Smooth muscle cell of the brain vasculature (primary cell): ENCODE measurements around the gene CDK16.

Source experiments
- DNase-seq: peaks from one replicate; pipeline ENCODE4 v3.0.0-alpha.2; 2012; ENCODE audit warnings: low read depth, low spot score

Gene CDK16

GRCh38 chrX:47208108-47208507, 10.4 kb upstream of the CDK16 start:
- DNase-seq = no peak

DNA sequence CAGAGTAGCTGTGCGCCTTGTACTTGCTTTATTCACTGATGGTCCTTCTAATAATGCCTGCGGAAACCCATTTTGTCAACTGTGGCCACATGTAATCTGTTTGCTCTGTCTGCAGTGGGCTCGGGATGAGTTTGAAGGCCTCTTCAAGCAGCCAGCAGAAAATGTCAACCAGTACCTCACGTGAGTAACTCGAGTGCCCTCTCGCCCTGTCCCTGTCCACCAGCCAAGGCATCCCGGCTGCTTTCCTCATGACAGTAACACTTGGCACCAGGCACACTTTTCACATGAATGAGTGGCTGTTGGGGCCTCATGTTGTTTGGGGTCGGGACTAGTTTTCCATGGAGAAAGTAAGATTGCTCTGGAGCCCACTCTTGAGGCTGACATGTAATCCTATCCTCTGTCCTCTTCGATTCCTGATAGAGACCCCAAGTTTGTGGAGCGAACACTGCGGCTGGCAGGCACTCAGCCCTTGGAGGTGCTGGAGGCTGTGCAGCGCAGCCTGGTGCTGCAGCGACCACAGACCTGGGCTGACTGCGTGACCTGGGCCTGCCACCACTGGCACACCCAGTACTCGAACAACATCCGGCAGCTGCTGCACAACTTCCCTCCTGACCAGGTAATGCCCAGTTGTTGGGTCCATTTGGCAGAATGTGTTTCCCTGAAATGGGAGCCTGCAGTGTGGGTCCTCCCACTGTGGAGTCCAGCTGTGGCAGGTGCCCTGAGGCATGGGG, 8.8 kb upstream of the CDK16 start:
- no peak for DNase-seq

GRCh38 chrX:47210661-47211425, 7.6 kb upstream of the CDK16 start:
- DNase-seq = no peak

DNA sequence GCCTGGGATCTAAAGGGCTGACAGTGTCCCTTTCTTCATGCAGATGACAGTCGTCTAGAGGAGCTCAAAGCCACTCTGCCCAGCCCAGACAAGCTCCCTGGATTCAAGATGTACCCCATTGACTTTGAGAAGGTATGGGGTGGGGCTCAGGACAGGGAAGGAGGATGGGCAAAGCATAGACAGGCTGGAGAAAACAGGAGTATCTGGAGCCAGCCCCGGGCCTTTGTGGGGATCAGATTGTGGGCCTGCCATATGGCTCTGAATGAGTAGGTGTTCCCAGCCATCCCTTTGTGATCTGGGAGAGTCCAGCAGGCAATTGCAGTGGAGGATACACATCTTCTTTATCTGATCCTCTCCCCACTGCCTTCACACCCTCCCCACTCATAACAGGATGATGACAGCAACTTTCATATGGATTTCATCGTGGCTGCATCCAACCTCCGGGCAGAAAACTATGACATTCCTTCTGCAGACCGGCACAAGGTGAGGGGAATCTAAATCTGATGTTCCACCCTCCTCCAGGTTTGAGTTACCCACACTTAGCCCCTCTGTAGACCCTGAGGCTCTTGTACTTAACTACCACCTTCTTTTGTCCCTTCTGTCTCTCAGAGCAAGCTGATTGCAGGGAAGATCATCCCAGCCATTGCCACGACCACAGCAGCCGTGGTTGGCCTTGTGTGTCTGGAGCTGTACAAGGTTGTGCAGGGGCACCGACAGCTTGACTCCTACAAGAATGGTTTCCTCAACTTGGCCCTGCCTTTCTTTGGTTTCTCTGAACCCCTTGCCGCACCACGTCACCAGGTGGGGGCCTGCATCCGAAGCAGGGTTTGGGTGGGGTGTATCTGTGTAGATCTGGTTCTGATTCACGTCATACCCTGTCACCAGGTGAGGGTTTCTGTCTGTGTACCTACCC, 5.8 kb upstream of the CDK16 start:
- no peak for DNase-seq

GRCh38 chrX:47214435-47215077, 3.9 kb upstream of the CDK16 start:
- no peak for DNase-seq

DNA sequence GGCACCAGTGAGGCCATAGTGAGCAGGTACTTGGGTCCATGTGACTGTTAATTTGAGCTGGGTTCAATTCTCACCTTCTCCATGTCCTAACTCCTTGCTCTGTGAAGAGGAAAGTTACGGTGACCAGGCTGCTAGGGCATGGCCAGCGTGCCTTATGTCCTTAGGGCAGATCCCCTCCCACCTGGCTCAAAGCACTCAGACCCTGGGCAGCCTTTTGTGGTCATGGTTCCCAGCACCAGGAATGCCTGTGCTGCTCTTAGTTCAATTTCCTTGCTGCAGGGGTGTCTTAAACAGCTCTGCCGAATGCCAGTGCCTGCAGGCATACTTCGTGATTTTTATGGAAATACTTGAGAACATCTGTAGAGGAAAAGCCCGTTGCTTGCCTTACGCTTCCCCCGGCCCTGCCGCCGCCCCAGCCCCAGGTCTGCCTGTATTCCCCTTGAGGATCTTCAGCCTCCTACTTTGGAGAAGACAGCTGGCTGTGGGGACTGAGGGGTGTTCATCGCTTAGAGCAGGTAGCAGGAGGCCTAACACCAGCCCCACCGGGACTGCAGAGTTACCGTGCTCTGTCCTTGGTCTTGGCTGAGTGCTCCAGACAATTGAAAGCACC, 3.1 kb upstream of the CDK16 start:
- DNase-seq = no peak

- DNase-seq = no peak
Observed at GRCh38 chrX:47216393-47216925, 2.0 kb upstream of the CDK16 start.

DNA sequence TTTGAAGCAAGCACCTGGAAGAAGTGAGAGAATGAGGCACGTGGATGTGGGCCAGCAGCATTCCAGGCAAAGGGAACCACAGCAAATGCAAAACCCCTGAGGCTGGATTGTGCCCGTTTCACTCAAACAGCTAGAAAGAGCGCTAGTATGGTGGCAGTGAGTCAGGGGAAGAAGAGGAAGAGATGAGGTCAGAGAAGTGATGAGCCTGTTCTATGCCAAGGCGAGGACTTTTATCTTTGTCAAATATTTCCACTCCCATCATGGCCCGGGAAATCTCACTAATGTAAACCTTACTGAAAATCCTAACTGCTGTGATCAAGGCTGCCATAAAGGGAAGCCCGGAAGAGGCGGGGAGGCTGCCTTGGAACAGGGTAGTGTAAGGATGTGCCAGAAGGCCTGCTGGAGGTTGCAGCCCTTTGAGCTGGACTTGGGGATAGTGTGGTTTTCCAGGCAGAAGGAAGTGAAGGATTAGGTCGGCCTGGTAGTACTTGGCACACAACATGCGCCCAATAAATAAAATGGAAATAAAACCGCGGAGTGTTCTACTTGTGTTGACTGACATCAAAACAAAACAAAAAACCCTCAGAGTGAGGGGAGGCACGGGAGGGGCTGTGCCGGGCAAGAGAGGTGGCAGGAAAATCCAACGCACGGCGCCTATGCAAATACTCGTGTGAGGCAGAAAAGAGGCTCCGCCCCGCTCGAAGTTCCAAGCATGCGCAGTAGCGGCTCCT, 1.2 kb upstream of the CDK16 start:
- no peak for DNase-seq

DNA sequence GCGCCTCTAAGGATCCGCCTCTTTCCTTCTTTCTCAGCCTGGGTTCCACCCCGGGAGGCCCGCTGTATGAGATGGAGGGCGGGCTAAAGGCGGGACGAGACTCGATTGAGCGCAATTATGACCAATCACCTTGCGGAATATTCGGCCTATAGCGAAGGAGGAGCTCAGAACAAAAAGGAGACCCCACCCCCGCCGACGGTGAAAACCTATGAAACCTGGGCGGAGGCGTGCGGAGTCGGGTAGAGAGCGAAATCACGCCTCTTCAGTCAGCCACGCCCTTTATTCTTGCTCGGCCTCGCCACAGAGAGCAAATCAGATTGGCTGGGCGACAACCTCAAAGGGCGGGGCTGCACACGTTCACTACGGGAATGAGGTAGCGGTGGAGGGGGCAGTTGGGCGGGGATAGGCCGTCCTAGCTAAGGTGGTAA, 615 bp upstream of the CDK16 start:
- DNase-seq = peak; percentile 98

GRCh38 chrX:47218920-47219815, 687 bp downstream of the CDK16 start:
- DNase-seq = no peak

- no peak for DNase-seq
Observed at GRCh38 chrX:47221756-47222155, 3.3 kb downstream of the CDK16 start.

DNA sequence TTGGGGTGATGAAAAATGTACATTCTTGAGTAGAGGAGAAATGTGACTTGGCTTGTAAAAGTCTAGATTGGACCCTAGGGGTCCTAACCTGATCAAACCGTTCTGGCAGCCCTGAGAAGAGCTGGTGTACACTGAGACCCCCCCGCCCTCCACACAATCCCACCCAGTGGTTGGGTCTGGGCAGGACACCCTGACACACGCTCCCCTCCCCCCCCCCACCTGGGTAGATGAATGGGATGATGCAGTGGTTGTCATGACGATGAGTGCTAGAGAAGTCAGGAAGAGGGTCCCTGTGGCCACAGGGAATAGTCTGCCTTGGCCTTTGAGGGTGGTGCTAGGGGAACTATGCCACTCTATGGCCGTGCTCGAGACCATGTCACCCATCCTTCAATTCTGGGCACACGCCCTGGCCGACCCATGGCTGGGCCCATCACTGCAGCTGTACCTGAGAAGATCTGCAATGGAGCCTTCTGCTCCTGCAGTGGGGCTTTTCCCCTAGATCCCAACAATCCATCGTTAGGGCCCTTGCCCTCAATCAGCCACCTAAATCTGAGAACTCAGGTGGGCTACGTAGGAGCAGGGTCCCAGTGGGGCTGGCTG, 4.4 kb downstream of the CDK16 start:
- DNase-seq = no peak

- no peak for DNase-seq
Observed at GRCh38 chrX:47223476-47224250, 5.2 kb downstream of the CDK16 start.

GRCh38 chrX:47224266-47224895, 5.9 kb downstream of the CDK16 start:
- DNase-seq = no peak

DNA sequence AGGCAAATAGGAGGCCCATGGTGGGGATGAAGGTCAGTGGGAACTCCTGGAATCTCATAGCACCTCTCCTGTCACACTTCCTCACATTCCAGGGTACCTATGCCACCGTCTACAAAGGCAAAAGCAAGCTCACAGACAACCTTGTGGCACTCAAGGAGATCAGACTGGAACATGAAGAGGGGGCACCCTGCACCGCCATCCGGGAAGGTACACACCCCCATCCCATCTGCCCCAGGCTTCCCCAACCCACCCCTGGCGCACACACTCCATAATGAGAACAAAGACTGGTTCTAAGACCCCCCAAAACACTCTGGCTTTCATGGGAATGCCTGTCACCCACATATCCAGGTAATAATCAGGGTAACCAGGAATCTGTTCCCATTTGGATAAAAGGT, 6.4 kb downstream of the CDK16 start:
- no peak for DNase-seq

DNA sequence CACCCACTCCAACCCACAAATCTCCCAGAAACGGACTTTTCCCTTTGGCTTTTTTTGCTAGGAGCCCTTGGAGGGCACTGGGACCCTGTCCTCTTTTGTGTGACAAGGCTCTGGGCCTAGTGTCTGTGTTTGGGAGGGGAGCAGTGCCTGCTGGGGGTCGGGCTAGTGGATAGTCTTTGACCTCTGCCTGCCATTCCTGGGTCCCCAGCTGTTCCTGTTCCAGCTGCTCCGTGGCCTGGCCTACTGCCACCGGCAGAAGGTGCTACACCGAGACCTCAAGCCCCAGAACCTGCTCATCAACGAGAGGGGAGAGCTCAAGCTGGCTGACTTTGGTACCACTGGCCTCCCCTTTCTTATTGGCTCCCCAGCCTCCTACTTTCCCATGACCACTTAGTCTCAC, 7.6 kb downstream of the CDK16 start:
- no peak for DNase-seq

- DNase-seq = no peak
Observed at GRCh38 chrX:47226531-47227333, 8.3 kb downstream of the CDK16 start.
